ENCODE data around the gene VIPR2.

DNA sequence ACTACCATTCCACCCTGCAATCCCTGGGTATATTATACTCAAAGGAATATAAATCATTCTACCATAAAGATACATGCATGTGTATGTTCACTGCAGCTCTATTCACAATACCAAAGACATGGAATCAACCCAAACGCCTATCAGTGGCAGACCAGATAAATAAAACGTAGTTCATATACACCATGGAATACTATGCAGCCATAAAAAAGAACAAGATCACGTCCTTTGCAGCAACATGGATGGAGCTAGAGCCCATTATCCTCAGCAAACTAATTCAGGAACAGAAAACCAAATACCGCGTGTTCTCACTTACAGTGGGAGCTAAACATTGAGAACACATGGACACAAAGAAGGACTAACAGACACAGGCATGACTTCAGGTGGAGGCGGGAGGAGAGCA, 150.0 kb downstream of the VIPR2 start:
- no peak for TF ChIP-seq CTCF (conservative IDR thresholded peaks at IDR 0.05)
- no peak for TF ChIP-seq ZFX (IDR thresholded peaks at IDR 0.05)
